GF-D8 (cell line): ENCODE data around the gene CUX1.
"Not testable (repeated sequence)": the region's sequence is repeated elsewhere in the genome, so short reads cannot be mapped to it uniquely, and the experiment has no call there.

Source experiments
- DNase-seq: peaks from one replicate; lab custom pipeline; 2025; lab: John Stamatoyannopoulos, UW

Gene CUX1

GRCh38 chr7:101869901-101870290, 52.5 kb downstream of the CUX1 start:
- no peak for DNase-seq

GRCh38 chr7:101870361-101871062, 53.1 kb downstream of the CUX1 start:
- no peak for DNase-seq

DNA sequence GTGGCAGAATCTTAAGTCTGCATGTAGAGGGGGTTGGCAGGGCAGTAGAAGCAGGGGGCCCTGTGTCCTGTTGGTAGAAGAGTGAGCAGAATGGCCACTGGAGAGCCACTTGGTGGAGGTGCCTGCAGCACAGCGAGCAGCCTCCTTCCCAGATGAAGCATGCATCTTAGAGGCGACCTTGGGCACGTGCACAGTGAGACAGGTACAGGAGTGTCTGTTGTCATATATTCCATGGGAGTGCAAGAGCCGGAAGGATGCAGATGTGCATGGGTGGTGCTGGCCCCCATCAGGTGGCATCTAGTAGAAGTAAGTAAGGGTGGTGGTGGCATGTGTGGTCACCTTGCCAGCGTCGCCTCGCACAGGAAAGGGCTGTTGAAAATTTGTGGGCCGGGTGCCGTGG, 53.9 kb downstream of the CUX1 start:
- no peak for DNase-seq

DNA sequence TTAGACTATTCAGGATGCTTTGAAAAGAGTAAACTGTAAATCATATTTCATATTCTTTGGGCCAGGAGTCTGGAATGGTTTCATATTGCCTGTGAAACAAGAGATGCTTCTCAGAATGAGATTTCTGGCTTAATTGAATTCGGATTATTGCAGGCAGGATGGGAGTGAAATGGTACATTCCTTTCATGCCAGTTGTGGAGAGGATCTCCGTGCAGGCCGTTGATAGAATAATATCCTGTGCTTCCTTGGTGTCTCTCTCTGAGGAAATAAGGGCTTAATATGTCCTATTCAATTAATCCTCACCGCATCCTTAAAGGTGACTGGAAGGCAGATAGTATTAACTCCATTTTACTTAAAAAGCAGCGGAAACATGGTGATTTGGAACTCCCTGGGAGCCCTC, 56.6 kb downstream of the CUX1 start:
- DNase-seq: no peak

DNA sequence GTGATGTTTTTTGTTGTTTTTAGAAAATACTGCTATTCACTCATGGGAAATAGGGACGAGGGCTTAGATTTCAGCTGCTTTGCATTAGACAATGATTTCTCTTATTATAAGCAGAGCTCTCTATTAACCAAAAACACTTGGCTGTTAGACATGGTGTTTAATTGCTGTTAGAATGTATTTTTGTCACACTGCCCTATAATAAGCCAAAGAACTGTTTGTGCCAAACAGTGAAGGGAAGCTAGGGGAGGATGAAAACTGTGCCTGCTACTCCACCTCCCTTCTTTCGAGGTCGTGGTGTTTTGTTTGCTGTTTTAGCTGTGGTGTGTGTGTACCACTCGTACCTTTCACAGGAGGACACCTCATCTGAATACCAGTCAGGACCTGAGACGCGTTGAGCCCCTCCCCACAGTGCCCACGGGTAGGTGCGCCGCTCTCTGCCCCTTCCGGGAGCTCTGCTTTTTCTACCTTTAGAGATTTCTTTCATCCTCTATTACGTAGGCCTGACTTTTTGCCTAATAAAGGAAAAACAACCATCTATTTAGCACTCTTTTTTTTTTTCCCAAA, 57.9 kb downstream of the CUX1 start:
- DNase-seq: no peak

GRCh38 chr7:101877882-101878591, 60.6 kb downstream of the CUX1 start:
- no peak for DNase-seq

DNA sequence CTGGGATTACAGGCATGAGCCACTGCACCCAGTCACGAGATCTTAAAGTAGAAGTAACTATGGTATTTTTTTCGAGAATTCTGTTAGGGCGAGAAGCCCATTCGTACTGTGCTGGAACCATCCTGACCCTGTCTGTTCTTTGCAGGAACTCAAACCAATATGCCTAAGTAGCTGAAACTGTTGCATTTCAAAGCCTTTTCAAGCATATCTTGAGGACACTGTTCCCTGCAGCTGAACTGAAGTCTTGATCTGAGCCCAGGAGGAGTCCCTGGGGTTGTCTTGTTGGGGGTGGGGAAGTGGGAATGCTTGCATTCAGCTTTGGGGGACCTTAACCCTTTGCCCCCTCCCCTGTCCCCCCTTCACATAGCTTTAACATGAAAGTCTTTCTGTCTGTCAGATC, 61.5 kb downstream of the CUX1 start:
- DNase-seq: no peak

GRCh38 chr7:101879565-101879964, 62.1 kb downstream of the CUX1 start:
- DNase-seq: no peak

- DNase-seq: no peak
Observed at GRCh38 chr7:101880282-101881054, 63.0 kb downstream of the CUX1 start.

GRCh38 chr7:101882005-101882421, 64.6 kb downstream of the CUX1 start:
- no peak for DNase-seq

- DNase-seq: peak; percentile 54
Observed at GRCh38 chr7:101882595-101883564, 65.5 kb downstream of the CUX1 start.

DNA sequence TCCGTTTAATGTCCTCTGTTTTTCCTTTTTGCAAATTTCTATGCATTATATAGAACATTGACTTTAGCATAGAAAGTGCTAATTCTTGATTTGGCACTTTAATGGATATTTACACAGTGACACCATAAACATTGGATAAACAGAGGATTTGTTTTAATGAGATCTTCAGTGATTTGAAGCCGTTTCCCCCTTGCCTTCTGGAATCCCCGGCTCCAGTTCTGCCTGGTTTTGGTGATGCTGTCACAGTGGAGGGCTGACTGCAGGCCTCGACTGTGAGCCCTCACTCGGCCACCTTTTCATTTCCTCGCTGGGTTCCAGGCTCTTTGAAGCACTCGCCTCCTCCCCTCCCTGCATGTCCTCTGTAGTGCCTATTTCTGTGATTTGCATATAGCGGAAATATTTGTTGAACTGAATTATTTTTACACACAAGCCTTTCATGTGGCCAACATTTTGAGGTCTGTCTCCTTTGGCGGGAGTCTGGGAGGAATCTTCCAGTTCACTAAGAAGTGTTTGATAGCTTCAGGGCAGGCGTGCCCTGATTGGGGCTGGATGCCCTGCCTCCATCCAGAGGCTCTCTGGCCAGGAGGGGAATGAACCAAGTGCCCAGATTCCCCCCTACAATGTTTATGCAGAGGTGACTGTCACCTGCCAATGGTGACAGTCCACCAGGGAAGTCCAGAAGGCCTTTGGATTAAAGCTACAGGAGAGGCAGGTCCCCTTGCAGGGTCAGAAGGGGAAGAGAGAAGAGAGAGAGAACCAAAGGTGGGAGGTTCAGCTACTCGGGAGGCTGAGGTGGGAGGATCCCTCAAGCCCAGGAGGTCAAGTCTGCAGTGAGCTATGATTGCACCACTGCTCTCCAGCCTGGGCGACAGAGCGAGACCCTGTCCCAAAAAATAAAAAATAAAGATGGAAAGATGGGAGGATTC, 67.5 kb downstream of the CUX1 start:
- DNase-seq: no peak

DNA sequence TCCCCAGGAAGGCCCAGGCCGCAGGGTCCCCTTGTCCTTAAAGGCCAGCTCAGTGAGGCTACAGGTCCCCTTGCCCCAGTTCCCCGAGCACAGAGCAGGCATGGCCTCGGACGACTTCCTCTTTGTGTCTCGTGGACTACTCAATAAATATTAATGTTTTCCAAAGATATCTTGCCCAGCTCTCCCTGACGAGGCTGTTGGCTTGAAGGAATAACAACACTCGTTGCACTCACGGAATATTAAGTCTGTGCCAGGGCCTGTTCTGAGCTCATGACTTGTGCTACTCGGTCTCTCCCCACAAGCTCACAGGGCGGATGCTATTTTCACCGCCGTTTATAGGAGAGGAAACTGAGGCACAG, 68.2 kb downstream of the CUX1 start:
- no peak for DNase-seq

GRCh38 chr7:101887352-101887751, 69.9 kb downstream of the CUX1 start:
- not testable (repeated sequence) for DNase-seq

DNA sequence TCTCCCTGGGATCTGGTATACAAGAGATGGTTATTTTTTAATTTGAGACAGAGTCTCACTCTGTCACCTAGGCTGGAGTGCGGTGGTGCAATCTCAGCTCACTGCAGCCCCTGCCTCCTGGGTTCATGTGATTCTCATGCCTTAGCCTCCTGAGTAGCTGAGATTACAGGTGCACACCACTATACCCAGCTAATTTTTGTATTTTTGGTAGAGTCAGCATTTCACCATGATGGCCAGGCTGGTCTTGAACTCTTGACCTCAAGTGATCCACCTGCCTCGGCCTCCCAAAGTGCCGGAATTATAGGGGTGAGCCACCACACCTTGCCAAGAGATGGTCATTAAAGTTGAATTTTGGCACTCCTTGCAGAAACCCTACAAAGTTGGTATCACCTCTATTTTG, 71.1 kb downstream of the CUX1 start:
- not testable (repeated sequence) for DNase-seq

- no peak for DNase-seq
Observed at GRCh38 chr7:101890749-101891523, 73.5 kb downstream of the CUX1 start.

DNA sequence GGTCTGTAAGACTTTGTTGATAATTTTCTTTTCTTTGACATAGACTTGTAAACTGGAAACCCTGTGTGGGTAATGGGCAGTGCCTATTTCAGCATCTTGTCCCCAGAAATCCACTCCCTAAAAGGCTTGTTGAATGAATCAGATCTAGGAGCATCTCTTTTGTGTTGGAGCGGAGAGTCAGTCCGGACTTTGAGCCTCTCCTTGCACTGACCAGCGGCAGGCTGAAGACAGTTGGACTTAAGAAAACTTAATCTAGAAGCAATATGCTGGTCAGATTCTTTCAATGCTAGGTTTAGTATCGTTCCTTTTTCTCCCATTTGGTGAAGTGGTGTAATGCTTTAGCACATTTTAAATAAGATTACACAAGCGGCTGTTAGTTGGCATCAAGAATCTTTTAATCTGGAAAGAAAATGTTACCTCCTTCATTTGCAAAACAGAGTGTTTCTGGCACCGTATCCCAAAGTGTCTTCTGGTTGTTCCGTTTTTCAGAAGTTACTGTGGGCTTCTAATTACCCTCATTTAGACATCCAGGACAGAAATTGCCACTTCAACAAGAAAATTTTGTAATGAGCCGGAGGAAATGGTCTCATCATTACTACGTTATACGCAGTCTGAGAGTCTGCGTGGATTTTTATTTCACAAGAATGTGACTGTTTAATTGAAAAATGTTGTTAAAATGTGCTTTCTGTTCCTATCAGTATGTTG, 74.7 kb downstream of the CUX1 start:
- peak; percentile 61 for DNase-seq

GRCh38 chr7:101893341-101894082, 76.1 kb downstream of the CUX1 start:
- DNase-seq: no peak
